GM19193 (cell line): Measurements from ENCODE around the gene CFAP20.

ENCODE experiments used
- POLR2A ChIP-seq: IDR thresholded peaks from 4 replicates; pipeline ENCODE4 v1.6.1; 2011; ENCODE audit not compliant: insufficient read depth, insufficient read length; ENCODE audit errors: extremely low read depth

Gene CFAP20

GRCh38 chr16:58114827-58115825, 14.1 kb downstream of the CFAP20 start:
- no peak for TF ChIP-seq POLR2A

DNA sequence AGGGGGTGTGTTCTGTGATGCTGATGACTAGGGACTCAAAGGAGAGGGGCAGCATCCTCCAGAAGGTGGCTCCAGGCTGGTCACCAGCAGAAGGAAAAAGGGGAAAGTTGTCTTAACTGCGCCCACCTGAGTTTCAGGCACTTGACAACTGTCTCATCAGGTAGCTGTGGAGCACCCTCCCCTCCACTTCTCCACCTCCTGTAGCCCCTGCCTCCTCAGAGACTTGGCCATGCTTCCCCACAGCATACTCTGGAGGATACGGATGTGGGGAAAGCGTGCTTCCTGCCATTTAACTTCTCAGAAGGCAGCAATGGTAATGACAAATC, 17.9 kb downstream of the CFAP20 start:
- no peak for TF ChIP-seq POLR2A

- TF ChIP-seq POLR2A: no peak
Observed at GRCh38 chr16:58110571-58111301, 18.4 kb downstream of the CFAP20 start.

DNA sequence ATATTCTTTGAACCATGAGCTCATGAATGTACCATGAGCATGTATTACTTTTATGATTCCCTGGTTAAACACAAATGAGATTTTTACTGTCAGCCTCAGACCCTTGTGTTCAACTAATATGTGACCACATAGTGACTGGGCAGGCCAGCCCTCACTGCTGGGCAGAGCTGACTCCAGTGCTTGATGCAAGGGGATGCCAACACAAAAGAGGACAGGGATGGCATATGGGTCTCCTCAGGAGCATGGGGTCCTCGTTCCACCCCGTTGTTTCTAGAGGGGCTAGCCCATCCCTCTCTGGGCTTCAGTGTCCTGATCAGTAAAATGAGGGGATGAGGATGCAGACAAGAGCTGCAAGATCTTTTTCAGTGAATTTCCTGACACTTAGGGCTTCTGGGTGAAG, 19.3 kb downstream of the CFAP20 start:
- TF ChIP-seq POLR2A: no peak

GRCh38 chr16:58109330-58109729, 19.9 kb downstream of the CFAP20 start:
- no peak for TF ChIP-seq POLR2A

- no peak for TF ChIP-seq POLR2A
Observed at GRCh38 chr16:58107709-58108108, 21.5 kb downstream of the CFAP20 start.

DNA sequence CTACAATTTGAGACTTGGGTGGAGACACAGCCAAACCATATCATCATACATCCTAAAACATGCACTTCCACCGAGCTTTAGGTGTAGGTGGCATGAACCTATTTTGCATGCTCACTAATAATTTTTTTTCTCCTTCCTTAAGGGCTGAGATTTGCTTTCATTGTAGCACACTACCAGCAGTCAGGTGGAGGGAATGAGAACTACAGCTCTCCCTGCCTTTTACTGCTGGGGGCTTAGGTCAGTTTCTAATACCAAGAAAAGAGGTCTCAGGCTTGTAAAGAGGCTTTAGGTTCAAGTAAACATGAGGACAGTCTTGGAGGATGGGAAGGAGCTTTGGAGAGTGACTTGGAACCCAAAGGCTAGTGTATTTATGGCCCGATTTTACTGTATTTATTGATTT, 22.0 kb downstream of the CFAP20 start:
- no peak for TF ChIP-seq POLR2A

DNA sequence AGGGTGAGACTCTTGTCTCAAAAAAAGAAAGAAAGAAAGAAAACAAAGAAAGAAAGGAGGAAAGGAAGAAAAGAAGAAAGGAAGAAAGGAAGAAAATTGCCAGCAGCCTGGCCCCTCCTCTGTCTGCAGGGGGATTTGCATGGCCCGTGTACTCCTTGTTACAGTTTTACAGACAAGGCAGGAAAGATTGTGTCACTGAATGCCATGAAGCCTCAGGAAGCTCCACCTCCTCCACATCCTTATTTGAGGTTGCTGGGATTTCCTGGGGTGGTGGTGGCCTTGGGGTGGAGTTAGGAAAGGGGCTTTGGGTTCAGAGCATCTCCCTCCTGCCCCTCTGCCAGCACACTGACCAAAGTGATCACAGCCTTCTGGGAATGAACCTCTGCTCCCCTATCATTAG, 23.6 kb downstream of the CFAP20 start:
- TF ChIP-seq POLR2A: no peak

GRCh38 chr16:58102665-58103392, 26.4 kb downstream of the CFAP20 start:
- no peak for TF ChIP-seq POLR2A

DNA sequence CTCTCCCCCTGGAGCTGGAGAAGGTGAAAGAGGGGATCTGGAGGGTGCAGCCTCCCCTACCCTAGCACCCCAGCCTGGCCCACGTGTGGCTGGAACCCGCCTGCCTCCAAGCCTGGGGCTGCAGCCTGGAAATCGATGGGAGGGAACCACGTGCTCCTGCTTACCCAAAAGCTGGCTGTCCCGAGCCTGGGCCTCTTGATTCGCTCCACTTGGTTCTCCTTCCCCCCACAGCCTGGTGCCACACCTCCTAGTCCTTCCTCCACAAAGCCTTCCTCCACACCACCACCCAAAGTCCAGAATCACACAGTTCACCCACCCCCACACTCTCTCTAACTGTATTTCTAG, 29.3 kb downstream of the CFAP20 start:
- TF ChIP-seq POLR2A: no peak

DNA sequence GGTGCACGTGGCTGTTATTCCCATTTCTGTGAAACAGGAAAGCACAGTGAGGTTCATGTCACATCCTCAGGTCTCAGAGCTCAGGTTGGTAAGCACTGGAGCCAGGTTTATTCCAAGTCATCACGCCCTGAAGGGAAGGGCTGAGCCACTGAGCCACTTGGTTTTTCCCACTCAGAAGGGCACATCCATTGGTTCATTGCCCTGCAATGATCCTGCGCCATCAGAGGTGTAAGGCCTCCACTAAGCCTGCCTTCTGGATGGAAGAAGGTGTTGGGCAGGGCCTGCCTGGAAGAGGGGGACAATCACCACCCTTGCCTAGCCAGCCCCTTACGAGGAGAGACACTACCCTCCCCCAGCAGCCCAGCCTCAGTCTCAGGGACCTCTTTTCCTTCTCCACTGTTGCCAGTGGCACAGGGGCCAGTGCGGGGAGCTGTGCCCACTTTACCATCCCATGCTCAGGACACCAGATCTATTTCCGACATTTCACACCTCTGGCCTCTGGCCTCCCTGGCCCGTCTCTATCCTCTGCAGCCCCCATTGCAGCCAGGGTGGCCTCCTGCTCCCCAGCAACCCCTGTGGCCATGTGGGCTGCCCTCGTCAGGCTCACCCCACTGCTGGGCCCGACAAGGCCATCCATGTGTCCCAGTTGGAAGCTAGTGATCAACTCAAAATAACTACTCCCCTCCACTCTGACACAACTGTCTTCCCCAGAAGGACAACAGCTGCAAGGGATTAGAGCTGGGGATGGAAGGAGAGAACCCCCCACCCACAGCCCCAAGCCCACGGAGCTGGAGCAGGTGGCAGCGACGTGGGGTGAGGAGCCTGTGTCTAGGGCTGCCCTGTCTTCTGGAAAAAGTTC, 29.9 kb downstream of the CFAP20 start:
- no peak for TF ChIP-seq POLR2A

DNA sequence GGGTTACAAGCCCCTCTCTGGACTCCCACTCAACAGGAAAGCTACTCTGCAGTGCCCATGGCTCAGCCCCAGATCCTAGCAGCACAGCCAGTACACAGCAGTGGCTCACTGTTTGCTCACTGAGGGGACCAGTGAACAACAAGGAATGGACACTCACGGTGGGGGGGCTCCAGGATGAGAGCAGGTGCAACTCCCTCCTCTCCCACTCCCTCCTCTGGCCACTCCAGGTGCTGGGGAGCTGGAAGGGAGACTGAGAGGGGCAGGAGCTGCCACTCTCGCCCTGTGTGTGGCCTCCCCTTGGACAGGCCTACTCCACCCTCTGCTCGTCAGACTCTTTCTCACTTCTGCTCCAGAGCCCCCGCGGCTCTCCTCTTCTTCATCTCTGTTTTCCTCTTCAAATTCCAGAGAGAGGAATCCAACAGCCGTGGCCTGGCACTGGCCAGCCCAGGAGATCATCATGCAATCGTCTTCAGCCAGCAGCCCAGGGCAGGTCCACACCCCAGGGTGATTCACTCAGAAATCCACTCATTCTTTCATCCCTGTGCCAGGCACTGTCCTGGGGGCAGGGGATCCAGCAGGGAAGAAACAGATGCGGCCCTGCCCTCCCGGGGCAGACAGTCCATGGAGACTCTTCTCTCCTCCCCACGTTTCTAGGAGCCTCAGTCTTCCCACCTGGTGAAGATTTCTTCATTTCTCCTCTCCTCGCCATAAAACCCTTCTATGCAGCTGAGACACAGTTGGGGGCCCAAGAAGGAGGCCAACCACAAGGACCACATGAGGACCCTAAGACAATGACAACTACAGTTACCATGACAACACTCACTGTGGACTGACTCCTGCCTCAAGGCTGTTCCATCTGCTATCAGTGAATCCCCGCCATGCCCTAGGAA, 30.7 kb downstream of the CFAP20 start:
- no peak for TF ChIP-seq POLR2A

GRCh38 chr16:58096249-58096648, 32.9 kb downstream of the CFAP20 start:
- no peak for TF ChIP-seq POLR2A

GRCh38 chr16:58094791-58095574, 34.2 kb downstream of the CFAP20 start:
- no peak for TF ChIP-seq POLR2A

DNA sequence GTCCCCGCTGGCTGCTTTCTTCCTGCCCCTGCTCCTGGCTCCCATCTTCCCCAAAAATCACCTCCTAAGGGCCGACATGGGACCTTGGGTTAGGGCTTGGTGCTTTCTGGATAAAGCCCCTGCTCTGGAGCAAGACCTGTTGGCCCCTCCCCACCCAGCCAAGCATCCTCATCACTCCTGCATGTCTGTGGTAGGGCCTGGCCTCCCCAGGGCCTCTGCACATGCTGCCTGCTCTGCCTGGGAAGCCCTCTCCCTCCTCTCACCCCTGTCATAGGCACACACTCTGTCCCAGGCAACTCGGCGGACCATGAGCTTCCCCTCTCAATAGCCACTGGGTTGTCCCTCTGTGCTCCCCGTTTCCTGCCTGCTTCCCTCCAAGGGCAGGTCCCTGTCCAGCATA, 35.2 kb downstream of the CFAP20 start:
- TF ChIP-seq POLR2A: no peak
